Measurements from ENCODE around the gene TMUB1. TPM values are rescaled to one million over a fixed set of nuclear protein-coding genes. Genes with fewer than 3 reads are reported as not detected.

Gene TMUB1
- total and polyA plus RNA-seq, 9 of the 15 experiments (the other 6 are each of a cell fraction or from before 2014, with no cell fraction given) = 0.14 to 241 (median 74.1) TPM

DNA sequence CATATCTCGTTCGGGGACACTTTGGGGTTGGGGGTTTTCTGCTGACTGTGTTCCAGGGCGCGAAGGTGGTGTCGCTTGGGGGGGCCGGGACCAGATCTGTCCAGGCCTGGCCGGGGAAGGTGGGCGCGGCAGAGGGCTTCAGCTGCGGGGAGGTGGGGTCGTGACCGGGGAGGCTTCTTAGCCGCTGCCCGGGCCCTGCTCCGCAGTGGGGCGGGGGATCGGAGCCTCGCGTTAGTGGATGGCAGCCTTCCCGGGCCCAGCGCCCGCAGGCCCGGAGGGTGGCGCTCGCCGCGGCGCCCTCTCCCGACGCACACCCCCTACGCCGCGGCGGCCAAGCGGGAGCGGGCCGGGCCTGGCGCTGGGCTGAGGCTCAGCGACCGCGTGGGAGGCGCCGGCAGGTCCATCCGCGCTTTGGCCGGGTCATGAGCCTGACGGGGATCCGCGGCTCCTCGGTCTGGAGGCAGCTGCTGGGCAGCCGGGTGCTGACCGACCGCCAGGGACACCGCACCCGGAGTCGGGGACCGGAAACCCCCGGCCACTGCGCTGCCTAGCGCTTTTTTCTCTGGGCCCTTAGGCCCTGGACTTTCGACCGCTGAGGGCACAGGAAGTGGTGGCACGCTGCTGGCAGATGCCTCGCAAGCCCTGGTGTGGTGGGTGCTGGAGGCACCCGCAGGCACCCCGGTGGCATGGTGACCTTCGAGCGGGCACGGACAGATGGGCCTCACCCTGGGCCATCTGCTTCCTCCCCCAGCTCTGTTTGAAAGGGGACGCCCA, 4.1 kb upstream of the TMUB1 start (continued):
- TF ChIP-seq, protein P1, sequence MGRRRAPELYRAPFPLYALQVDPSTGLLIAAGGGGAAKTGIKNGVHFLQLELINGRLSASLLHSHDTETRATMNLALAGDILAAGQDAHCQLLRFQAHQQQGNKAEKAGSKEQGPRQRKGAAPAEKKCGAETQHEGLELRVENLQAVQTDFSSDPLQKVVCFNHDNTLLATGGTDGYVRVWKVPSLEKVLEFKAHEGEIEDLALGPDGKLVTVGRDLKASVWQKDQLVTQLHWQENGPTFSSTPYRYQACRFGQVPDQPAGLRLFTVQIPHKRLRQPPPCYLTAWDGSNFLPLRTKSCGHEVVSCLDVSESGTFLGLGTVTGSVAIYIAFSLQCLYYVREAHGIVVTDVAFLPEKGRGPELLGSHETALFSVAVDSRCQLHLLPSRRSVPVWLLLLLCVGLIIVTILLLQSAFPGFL (CRISPR knock-in tag; IDR thresholded peaks at IDR 0.05) = no peak
- TF ChIP-seq ZNF324 (CRISPR knock-in tag; IDR thresholded peaks at IDR 0.05) = no peak
- TF ChIP-seq NR2C2 (CRISPR knock-in tag; IDR thresholded peaks at IDR 0.05) = no peak; the same call in 1 of the 2 replicates
- TF ChIP-seq NR2C2 (tag; IDR thresholded peaks at IDR 0.05) = peak; percentile 68; the same call in 1 of the 2 replicates
- TF ChIP-seq, protein P2, sequence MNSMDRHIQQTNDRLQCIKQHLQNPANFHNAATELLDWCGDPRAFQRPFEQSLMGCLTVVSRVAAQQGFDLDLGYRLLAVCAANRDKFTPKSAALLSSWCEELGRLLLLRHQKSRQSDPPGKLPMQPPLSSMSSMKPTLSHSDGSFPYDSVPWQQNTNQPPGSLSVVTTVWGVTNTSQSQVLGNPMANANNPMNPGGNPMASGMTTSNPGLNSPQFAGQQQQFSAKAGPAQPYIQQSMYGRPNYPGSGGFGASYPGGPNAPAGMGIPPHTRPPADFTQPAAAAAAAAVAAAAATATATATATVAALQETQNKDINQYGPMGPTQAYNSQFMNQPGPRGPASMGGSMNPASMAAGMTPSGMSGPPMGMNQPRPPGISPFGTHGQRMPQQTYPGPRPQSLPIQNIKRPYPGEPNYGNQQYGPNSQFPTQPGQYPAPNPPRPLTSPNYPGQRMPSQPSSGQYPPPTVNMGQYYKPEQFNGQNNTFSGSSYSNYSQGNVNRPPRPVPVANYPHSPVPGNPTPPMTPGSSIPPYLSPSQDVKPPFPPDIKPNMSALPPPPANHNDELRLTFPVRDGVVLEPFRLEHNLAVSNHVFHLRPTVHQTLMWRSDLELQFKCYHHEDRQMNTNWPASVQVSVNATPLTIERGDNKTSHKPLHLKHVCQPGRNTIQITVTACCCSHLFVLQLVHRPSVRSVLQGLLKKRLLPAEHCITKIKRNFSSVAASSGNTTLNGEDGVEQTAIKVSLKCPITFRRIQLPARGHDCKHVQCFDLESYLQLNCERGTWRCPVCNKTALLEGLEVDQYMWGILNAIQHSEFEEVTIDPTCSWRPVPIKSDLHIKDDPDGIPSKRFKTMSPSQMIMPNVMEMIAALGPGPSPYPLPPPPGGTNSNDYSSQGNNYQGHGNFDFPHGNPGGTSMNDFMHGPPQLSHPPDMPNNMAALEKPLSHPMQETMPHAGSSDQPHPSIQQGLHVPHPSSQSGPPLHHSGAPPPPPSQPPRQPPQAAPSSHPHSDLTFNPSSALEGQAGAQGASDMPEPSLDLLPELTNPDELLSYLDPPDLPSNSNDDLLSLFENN (IDR thresholded peaks at IDR 0.05; ENCODE audit: low read depth in 2 of 2, low read length in 2 of 2) = no peak; a peak in 1 of 4 replicates
- TF ChIP-seq, protein P3, sequence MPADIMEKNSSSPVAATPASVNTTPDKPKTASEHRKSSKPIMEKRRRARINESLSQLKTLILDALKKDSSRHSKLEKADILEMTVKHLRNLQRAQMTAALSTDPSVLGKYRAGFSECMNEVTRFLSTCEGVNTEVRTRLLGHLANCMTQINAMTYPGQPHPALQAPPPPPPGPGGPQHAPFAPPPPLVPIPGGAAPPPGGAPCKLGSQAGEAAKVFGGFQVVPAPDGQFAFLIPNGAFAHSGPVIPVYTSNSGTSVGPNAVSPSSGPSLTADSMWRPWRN (IDR thresholded peaks at IDR 0.05; ENCODE audit: low read depth) = no peak; the same call in 1 of the 2 replicates
- peak; percentile 44; the same call in 1 of the 2 replicates for TF ChIP-seq MTA3 (IDR thresholded peaks at IDR 0.05; ENCODE audit: borderline replicate concordance)
- TF ChIP-seq RBM14 (IDR thresholded peaks at IDR 0.05; ENCODE audit: borderline replicate concordance, insufficient read depth, low read depth, low read length) = no peak; the same call in 1 of the 2 replicates
- no peak for TF ChIP-seq HMG20B (CRISPR knock-in tag; IDR thresholded peaks at IDR 0.05)
- TF ChIP-seq ZEB2 (IDR thresholded peaks at IDR 0.05) = no peak
- no peak for TF ChIP-seq SPI1 (IDR thresholded peaks at IDR 0.05; ENCODE audit: borderline replicate concordance, low read depth, low read length)
- TF ChIP-seq TAF1 (IDR thresholded peaks at IDR 0.05; ENCODE audit: control insufficient read depth, extremely low read depth, insufficient read depth, low read length, severe bottlenecking) = peak; percentile 45
- no peak for TF ChIP-seq SRSF9 (IDR thresholded peaks at IDR 0.05; ENCODE audit: borderline replicate concordance, low read depth, low read length)
- TF ChIP-seq PTTG1 (tag; IDR thresholded peaks at IDR 0.05; ENCODE audit: low read depth) = no peak
- TF ChIP-seq, protein P4, sequence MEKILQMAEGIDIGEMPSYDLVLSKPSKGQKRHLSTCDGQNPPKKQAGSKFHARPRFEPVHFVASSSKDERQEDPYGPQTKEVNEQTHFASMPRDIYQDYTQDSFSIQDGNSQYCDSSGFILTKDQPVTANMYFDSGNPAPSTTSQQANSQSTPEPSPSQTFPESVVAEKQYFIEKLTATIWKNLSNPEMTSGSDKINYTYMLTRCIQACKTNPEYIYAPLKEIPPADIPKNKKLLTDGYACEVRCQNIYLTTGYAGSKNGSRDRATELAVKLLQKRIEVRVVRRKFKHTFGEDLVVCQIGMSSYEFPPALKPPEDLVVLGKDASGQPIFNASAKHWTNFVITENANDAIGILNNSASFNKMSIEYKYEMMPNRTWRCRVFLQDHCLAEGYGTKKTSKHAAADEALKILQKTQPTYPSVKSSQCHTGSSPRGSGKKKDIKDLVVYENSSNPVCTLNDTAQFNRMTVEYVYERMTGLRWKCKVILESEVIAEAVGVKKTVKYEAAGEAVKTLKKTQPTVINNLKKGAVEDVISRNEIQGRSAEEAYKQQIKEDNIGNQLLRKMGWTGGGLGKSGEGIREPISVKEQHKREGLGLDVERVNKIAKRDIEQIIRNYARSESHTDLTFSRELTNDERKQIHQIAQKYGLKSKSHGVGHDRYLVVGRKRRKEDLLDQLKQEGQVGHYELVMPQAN (IDR thresholded peaks at IDR 0.05; ENCODE audit: borderline replicate concordance) = no peak; the same call in 1 of the 2 replicates
- no peak for TF ChIP-seq NFIX (CRISPR knock-in tag; IDR thresholded peaks at IDR 0.05; ENCODE audit: low read depth)
- no peak for TF ChIP-seq KLF1 (tag; IDR thresholded peaks at IDR 0.05)
- no peak for TF ChIP-seq SRSF7 (optimal IDR thresholded peaks at IDR 0.05; ENCODE audit: low read depth, low read length)
- TF ChIP-seq FIP1L1 (IDR thresholded peaks at IDR 0.05; ENCODE audit: low read depth, low read length, poor library complexity, severe bottlenecking) = peak; percentile 61

Measured in K562 (cell line).